AG10803 (cell line): ENCODE measurements around the gene GPR6.
A peak's percentile ranks its signal among the peaks of the same experiment; 100 is the strongest.

ENCODE experiments used
- DNase-seq: peaks from one replicate; pipeline ENCODE4 v3.0.0; 2010; ENCODE audit warnings: low read depth
- H3K4me3 ChIP-seq: 2 replicates; pipeline ENCODE4 v1.5.1; 2011; ENCODE audit warnings: mild to moderate bottlenecking, low read length, control low read depth
- TF ChIP-seq, protein P1 (sequence below): conservative IDR thresholded peaks from 2 replicates; pipeline ENCODE4 v1.5.1; 2011; ENCODE audit warnings: mild to moderate bottlenecking, low read length, control low read depth, inconsistent platforms

The GPR6 gene, protein sequence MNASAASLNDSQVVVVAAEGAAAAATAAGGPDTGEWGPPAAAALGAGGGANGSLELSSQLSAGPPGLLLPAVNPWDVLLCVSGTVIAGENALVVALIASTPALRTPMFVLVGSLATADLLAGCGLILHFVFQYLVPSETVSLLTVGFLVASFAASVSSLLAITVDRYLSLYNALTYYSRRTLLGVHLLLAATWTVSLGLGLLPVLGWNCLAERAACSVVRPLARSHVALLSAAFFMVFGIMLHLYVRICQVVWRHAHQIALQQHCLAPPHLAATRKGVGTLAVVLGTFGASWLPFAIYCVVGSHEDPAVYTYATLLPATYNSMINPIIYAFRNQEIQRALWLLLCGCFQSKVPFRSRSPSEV

DNA sequence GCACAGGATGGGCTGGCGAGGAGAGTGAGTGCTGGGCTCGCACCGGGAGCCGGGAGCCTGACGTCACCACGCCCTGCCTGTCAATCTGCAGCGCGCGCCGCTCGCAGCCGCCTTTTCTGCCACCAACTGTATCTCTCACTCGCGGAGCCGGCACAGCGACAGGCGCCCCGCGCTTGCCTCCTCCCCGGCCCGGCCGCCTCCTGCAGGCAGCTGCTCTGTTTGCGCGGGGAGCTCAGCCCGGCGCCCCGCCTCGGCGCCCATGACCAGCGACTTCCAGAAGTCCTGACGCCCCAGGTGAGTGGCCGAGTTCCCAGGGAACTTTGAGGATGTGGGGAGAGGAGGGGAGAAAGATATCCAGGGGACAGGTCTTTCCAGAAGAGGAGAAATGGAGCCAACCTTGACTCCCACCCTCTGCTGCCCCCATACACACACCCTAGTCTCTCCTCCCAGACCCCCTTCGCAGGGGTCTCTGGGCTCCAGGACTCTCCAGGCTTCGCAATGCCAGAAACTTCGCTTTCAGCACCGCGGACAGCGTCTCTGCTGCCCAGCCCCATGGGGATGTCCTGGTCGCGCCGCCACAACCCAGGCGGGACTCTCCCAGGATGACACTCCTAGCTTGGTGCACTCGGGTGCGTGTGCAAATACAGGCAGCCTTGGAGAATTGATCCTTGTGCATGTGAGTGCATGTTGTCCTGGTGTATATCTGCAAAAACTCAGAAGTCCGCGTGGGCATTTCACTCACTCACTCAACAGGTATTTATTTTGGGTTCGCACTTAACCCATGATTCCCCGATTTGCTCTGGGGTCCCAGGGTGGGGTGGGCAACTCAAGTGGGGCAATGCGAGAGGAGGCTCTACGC, at the start of gene GPR6:
GPR6 (plus strand) TSS at position 138 of the 859 bp plus-strand sequence. CDS start 802 bp downstream, outside the sequence.
- TF ChIP-seq, protein P1, sequence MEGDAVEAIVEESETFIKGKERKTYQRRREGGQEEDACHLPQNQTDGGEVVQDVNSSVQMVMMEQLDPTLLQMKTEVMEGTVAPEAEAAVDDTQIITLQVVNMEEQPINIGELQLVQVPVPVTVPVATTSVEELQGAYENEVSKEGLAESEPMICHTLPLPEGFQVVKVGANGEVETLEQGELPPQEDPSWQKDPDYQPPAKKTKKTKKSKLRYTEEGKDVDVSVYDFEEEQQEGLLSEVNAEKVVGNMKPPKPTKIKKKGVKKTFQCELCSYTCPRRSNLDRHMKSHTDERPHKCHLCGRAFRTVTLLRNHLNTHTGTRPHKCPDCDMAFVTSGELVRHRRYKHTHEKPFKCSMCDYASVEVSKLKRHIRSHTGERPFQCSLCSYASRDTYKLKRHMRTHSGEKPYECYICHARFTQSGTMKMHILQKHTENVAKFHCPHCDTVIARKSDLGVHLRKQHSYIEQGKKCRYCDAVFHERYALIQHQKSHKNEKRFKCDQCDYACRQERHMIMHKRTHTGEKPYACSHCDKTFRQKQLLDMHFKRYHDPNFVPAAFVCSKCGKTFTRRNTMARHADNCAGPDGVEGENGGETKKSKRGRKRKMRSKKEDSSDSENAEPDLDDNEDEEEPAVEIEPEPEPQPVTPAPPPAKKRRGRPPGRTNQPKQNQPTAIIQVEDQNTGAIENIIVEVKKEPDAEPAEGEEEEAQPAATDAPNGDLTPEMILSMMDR: no peak
- DNase-seq: peak; percentile 25
- no peak within 1 kb of the TSS for H3K4me3 ChIP-seq

DNA sequence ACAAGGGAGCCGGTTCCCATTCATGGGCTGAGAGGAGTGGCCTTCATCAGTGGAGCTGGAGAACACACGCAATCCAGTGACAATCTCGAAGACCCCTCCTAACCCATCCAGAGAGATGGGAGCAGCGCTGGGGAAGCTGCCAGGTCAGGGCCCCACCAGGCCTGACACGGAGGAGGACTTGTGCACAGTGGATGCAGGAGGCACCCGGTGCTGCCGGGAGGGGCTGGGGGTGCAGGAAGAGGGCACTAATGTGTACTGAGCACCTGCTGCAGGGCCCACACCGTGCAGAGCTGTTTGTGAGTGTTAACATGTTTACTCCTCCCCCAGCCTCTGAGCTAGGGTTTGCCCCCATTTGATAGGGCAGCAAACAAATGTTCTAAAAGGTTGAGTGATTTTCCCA, 43.8 kb upstream of the GPR6 start:
- no peak for DNase-seq
- H3K4me3 ChIP-seq: no peak overlapping the region
- TF ChIP-seq, protein P1: no peak

DNA sequence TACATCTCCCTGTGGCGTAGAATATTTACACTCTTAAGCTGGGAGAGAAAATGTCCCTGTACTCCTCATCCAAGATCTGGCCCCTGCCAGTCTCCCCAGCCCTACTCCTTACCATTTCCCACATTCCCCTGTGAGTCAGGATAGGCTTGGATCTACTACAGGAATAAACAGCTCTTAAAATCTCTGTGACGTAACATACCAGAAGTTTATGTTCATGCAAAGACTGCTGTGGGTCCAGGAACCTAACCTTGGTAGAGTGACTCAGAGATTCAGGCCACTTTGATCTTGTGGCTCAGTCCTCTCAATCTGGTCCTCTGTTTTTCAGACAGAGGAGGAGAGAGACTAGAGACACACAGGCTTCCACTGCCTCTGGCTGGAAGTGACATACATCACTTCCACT, 38.5 kb upstream of the GPR6 start:
- no peak for DNase-seq
- TF ChIP-seq, protein P1: no peak
- H3K4me3 ChIP-seq: no peak overlapping the region

DNA sequence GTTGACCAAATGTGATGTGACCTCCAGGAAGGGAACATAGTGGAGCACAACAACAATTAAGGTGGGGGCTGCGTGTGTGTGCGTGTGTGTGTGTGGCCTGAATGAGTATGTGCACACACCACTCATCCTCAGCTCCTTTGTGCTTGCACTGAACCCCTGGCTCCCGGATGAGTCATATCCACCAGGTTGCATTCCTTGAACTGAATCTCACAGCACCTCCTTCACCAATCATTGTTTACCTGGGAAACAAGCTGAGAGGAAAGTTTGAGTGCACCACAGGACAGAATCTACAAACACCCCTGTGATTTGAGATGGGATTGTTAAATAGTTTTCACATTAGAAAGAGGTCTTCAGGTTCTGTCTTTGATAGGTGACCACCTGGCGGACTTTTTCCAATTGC, 33.7 kb upstream of the GPR6 start:
- DNase-seq: no peak
- no peak overlapping the region for H3K4me3 ChIP-seq

DNA sequence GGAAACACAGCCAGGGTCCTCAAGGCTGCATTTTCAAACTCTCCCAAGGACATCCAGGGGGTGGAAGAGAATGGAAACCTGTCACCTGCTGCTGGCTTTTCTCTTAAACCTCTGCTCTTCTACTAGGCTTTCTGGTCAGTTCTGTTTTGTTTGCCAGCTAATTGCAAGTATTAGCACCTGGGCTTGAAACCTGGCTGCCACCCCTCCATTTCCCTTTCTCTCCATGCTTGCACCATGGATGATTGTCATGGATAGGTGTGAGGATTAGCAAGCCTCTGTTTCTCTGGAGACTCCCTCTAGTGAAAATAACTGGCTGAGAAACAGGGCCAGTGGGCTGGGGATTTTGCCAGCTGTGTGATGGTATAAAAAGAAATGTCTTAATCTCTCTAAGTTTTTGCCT, 33.0 kb upstream of the GPR6 start:
- TF ChIP-seq, protein P1: no peak
- no peak overlapping the region for H3K4me3 ChIP-seq
- DNase-seq: no peak

More for the DNA sequence above, 33.7 kb upstream of the GPR6 start:
- TF ChIP-seq, protein P1: no peak

DNA sequence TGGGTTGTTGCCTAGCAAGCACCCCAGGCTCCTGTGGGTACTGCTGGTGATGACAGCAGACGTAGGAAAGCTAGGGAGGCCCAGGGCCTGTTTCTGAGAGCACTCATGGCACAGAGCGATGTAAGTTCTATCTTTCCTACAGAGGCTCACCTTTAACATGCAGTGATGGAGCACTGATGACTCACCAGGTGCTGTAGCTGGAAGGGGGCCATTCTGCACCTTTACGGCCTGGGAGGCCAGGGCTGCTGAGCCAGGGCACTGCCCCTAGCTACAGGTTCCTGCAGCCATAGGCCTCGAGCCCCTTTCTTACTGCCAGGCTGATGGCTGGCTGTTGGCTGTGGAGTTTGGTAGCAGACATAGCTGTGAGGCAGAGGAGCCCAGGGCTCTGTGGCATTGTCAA, 31.1 kb upstream of the GPR6 start:
- DNase-seq: no peak
- TF ChIP-seq, protein P1: no peak

More for the DNA sequence above, 31.1 kb upstream of the GPR6 start:
- H3K4me3 ChIP-seq: no peak overlapping the region
